Ovary (tissue), 9 donors: ENCODE data around the gene SMAD1. TPM values are rescaled to one million over a fixed set of nuclear protein-coding genes. Genes with fewer than 3 reads are reported as not detected.

ENCODE experiments used
- DNase-seq, 5 donors: peaks; one replicate each; pipeline ENCODE4 v3.0.0-alpha.2; 2019 to 2020
- H3K27ac ChIP-seq, 2 donors: fragments of 200-600 bp; one replicate each; pipeline versions ENCODE4 v1.5.1 to v1.8.0; 2019 to 2022
- H3K27me3 ChIP-seq: fragments of 200-600 bp; one replicate; pipeline ENCODE4 v1.8.0; 2022
- H3K36me3 ChIP-seq: fragments of 200-600 bp; sonication (generic); one replicate; pipeline ENCODE4 v1.5.1; 2019
- H3K4me1 ChIP-seq: one replicate; pipeline ENCODE4 v1.8.1; 2013; ENCODE audit warnings: mild to moderate bottlenecking, moderate library complexity; ENCODE audit not compliant: insufficient read depth
- H3K4me3 ChIP-seq: fragments of 200-600 bp; sonication (generic); one replicate; pipeline ENCODE4 v1.5.1; 2017
- H3K9me3 ChIP-seq, 2 donors: fragments of 200-600 bp in 1 of 2; sonication (generic) in 1 of 2; one replicate each; pipeline versions ENCODE4 v1.5.1 to v1.8.1; 2013 to 2019; ENCODE audit warnings: mild to moderate bottlenecking in 1 of 2, moderate library complexity in 1 of 2
- CTCF ChIP-seq, 3 donors: fragments of 450-650 bp in 2 of 3; fragments of 200-600 bp in 1 of 3; IDR thresholded peaks; one replicate each; pipeline versions ENCODE4 v1.5.1 to v1.8.0; 2016 to 2022; ENCODE audit warnings: antibody characterized with exemption in 3 of 3, mild to moderate bottlenecking in 1 of 3
- EP300 ChIP-seq: sonication (generic); formaldehyde crosslinking; IDR thresholded peaks from one replicate; pipeline ENCODE4 v1.6.1; 2017; ENCODE audit warnings: antibody characterized with exemption
- POLR2A ChIP-seq: fragments of 450-650 bp; IDR thresholded peaks from one replicate; pipeline ENCODE4 v1.6.1; 2017; ENCODE audit warnings: antibody characterized with exemption, mild to moderate bottlenecking, moderate library complexity
- WGBS, 3 donors: extraction: QIAGEN DNeasy Blood & Tissue Kit in 1 of 3; methylation state at CpG; one replicate each; pipeline versions ENCODE4 v1.1.5 to v1.1.7; 2013 to 2017; 5-methylcytosine and 5-hydroxymethylcytosine counted together
- intact Hi-C, 4 donors: fragments of 100-400 bp; cut with DNase I; formaldehyde crosslinking; loops; one replicate each; pipeline versions ENCODE4 v1.11.0 to v1.15.1; 2022 to 2023
- polyA plus RNA-seq, 2 donors: library from polyadenylated mRNA; stranded (reverse); fragments of 200-250 nt in 1 of 2; fragments of 350-450 nt in 1 of 2; fragmentation: Illumina TruSeq in 1 of 2; extraction: RNeasy Lipid Tissue Mini Kit (QIAGEN cat#74804) in 1 of 2; gene quantifications; one replicate each; pipeline ENCODE4 v1.2.3, GENCODE V29; 2013 to 2014
- total RNA-seq, 7 donors: library from RNA; depleted of rRNA in 2 of 7; stranded (reverse); fragments of >200 nt in 2 of 7; fragmentation: NEBNext Ultra II Directional in 3 of 7; extraction: Animal tissue kit (Norgen Biotek cat#: 25700) in 3 of 7; gene quantifications; one replicate each; pipeline versions ENCODE4 v1.1.0 to v1.2.4, GENCODE V29; 2016 to 2023
- donor health status: DM: no; HTN: no; CAD: no; lungs with moderate emphysema.
- donor health status: DM: no; HTN: no; CAD: no.
- donor health status: Bipolar disorder and iron deficiency.
- donor health status: DM: yes; HTN: yes; CAD: no.
- donor health status: DM: no; HTN: no; CAD: no.
- donor health status: DM: yes; HTN: yes; CAD: no.

The SMAD1 gene
- total and polyA plus RNA-seq, 9 donors, result 13.6 to 39.5 (median 19.8) TPM

- Histone ChIP-seq H3K9me3 (no peaks in the 10 kb centered on the region), H3K4me1 (peaks cover 3% of the 10 kb centered on the region), H3K4me3 (no peak overlapping the region), H3K36me3 (no peaks in the 10 kb centered on the region), H3K27me3 (no peaks in the 10 kb centered on the region), H3K27ac (no peak overlapping the region)
- WGBS, 3 donors, result 87 to 93% (median 88%) methylated on average over 6 of the region's 6 CpGs
- intact Hi-C loops, result no loop called here
- TF ChIP-seq EP300 (no peak), CTCF (IDR thresholded peaks at IDR 0.05) (no peak), POLR2A (no peak)
- no peak for DNase-seq
Measured at GRCh38 chr4:145503486-145504072, 21.9 kb downstream of the SMAD1 start.

- Histone ChIP-seq H3K4me1 (no peaks in the 10 kb centered on the region), H3K36me3 (no peaks in the 10 kb centered on the region), H3K9me3 (no peaks in the 10 kb centered on the region), H3K4me3 (no peak overlapping the region), H3K27me3 (no peaks in the 10 kb centered on the region), H3K27ac (no peak overlapping the region)
- DNase-seq, result no peak
- WGBS, 3 donors, result 91 to 98% (median 94%) methylated on average over 3 of the region's 3 CpGs
- intact Hi-C loops, result no loop called here
- TF ChIP-seq CTCF (IDR thresholded peaks at IDR 0.05) (no peak), POLR2A (no peak), EP300 (no peak)
Measured at GRCh38 chr4:145505995-145506394, 24.3 kb downstream of the SMAD1 start.

- 62 to 81% (median 72%) methylated on average over 1 of the region's 1 CpG for WGBS, 3 donors
- Histone ChIP-seq H3K36me3 (no peaks in the 10 kb centered on the region), H3K27me3 (no peaks in the 10 kb centered on the region), H3K27ac (no peak overlapping the region), H3K4me3 (no peak overlapping the region), H3K9me3 (peaks cover 0 to 2% of the 10 kb centered on the region in 2 donors), H3K4me1 (no peaks in the 10 kb centered on the region)
- TF ChIP-seq EP300, result no peak
- TF ChIP-seq CTCF (IDR thresholded peaks at IDR 0.05), result no peak
- no peak for TF ChIP-seq POLR2A
- intact Hi-C loops, result no loop called here
- no peak for DNase-seq
Measured at GRCh38 chr4:145507636-145508035, 26.0 kb downstream of the SMAD1 start.

GRCh38 chr4:145511913-145512522 is 30.4 kb downstream of the SMAD1 start:
- no peaks in the 10 kb centered on the region for H3K27me3 ChIP-seq
- H3K9me3 ChIP-seq, result peaks cover 0 to 2% of the 10 kb centered on the region in 2 donors
- H3K4me3 ChIP-seq, result no peak overlapping the region
- DNase-seq, result no peak
- H3K27ac ChIP-seq, result no peak overlapping the region
- 72 to 76% (median 73%) methylated on average over 2 of the region's 2 CpGs for WGBS, 3 donors
- no peaks in the 10 kb centered on the region for H3K36me3 ChIP-seq
- intact Hi-C loops, result no loop called here
- H3K4me1 ChIP-seq, result peaks cover 1% of the 10 kb centered on the region
- TF ChIP-seq POLR2A (no peak), CTCF (IDR thresholded peaks at IDR 0.05) (no peak), EP300 (no peak)
